ENCODE results near the gene PSME1. TPM values are rescaled to one million over a fixed set of nuclear protein-coding genes. Genes with fewer than 3 reads are reported as not detected.
A peak's percentile ranks its signal among the peaks of the same experiment; 100 is the strongest.
"Not testable (repeated sequence)": the region's sequence is repeated elsewhere in the genome, so short reads cannot be mapped to it uniquely, and the experiment has no call there.

Gene PSME1
- total RNA-seq, 1 donor from 2014 or later, result 423 TPM

DNA sequence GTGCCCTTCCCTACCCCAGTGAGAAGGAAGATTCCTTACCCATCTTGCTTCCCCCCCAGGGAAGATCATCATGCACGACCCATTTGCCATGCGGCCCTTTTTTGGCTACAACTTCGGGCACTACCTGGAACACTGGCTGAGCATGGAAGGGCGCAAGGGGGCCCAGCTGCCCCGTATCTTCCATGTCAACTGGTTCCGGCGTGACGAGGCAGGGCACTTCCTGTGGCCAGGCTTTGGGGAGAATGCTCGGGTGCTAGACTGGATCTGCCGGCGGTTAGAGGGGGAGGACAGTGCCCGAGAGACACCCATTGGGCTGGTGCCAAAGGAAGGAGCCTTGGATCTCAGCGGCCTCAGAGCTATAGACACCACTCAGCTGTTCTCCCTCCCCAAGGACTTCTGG lies 32.5 kb upstream of the PSME1 start:
- DNase-seq (ENCODE audit: low read depth), result no peak

DNA sequence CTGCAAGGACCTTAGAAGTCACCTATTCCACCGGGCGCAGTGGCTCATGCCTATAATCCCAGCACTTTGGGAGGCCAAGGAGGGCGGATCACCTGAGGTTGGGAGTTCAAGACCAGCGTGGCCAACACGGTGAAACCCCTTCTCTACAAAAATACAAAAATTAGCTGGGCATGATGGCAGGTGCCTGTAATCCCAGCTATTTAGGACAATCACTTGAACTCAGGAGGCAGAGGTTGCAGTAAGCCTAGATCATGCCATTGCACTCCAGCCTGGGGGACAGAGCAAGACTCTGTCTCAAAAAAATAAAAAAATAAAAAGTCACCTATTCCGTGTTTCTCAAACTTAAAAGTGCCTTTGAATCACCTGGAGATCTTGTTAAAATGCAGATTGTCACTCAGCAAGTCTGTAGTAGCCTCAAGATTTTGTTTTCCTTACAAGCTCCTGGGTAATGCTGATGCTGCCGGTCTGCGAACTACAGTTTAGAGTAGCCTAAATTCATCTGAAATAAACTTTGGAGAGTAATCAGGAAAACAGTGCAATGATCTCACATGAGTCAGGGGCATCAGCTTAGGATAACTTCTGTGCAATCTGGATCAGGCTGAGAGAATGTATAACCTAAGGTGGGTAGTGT lies 30.3 kb upstream of the PSME1 start:
- not testable (repeated sequence) for DNase-seq (ENCODE audit: low read depth)

DNA sequence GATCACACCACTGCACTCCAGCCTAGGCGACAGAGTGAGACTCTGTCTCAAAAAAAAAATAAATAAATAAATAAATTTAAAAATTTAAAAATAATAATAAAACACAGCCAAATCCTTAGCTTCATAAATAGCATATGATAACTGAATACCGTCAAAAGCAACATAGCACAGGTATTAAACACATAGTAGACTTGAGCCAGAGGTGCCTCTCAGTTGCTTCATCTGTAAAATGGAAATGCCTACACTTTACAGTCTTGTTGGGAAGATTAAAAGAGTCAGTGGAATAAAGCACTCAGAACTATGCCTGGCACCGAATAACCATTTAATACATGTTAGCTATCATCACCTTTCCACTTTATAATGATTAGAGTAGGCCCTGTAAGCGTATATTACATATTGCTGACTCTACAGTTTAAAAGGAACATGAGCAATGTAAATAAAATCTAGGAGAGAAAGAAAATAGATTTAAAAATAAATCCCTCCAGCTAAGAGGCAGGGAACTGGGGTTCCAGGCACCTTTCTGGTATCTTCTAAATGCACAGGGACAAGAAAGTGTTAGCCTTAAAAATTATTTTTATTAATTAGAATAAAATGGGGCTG lies 29.2 kb upstream of the PSME1 start:
- DNase-seq (ENCODE audit: low read depth), result no peak

DNA sequence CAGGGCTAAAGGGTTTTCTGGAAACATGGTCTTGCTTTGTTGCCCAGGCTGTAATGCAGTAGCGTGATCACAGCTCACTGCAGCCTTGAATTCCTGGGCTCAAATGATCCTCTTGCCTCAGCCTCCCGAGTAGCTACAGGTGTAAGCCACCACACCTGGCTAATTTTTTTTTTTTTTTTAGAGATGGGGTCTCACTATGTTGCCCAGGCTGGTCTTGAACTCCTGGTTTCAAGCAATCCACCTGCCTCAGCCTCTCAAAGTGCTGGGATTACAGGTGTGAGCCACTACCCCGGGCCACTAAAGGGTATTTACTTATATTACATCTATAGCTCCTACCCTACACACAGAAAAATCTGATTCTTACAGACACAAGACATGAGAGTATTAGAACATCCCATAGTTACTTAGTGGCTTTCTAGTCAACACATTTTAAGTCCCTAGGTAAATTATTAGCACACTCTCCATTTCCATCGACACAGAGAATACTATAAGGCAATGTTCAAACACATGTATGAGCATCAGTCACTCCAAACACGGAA lies 27.6 kb upstream of the PSME1 start:
- no peak for DNase-seq (ENCODE audit: low read depth)

DNA sequence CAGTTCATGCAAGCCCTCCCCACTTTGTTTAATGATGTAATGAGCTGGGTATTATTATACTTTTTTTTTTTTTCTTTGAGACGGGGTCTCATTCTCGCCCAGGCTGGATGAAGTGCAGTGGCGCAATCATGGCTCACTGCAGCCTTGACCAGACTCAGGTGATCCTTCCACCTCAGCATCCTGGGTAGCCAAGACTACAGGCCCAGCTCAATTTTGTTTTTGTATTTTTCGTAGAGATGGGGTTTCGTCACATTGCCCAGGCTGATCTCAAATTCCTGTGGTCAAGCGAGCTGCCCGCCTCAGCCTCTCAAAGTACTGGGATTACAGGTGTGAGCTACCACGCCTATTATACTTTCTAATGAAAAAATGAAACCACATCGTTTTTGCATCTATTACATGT lies 25.9 kb upstream of the PSME1 start:
- DNase-seq (ENCODE audit: low read depth), result no peak

DNA sequence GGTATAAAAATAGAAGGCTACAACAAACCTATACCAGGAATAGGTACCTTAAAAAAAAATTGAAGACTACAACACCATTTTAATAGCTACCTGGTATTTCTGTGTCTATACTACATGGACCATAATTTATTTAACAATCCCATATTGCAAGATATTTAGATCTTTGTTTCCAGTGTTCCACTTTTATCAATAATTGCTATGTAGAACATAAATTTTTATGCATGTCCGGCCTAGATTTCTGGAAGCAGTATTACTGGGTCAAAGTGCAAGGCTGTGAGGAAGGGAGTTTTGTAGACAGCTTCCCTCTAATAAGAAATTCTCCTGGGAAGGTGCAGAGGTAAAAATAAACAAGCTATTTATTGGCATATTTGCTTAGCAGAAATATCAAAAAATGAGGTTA lies 25.5 kb upstream of the PSME1 start:
- no peak for DNase-seq (ENCODE audit: low read depth)

DNA sequence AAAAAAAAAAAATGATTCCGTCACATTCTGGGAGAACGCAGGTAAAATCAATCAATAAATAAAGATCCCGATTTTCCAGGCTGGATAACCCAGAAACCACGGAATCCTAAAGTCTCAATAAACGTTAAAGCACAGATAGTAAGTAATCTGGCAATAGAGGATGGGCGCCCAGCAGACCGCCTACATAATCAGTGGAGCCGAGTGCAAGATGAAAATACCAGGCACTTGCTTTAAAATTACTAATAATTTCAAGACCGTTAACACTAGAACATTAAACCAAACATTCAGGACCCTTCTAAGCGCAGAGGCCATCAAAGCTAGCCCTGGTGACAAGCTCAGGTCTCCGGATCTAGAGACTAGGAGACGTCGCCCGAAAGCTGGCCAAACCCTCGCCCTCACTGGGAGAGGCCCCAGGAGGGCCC lies 22.6 kb upstream of the PSME1 start:
- DNase-seq (ENCODE audit: low read depth), result no peak

DNA sequence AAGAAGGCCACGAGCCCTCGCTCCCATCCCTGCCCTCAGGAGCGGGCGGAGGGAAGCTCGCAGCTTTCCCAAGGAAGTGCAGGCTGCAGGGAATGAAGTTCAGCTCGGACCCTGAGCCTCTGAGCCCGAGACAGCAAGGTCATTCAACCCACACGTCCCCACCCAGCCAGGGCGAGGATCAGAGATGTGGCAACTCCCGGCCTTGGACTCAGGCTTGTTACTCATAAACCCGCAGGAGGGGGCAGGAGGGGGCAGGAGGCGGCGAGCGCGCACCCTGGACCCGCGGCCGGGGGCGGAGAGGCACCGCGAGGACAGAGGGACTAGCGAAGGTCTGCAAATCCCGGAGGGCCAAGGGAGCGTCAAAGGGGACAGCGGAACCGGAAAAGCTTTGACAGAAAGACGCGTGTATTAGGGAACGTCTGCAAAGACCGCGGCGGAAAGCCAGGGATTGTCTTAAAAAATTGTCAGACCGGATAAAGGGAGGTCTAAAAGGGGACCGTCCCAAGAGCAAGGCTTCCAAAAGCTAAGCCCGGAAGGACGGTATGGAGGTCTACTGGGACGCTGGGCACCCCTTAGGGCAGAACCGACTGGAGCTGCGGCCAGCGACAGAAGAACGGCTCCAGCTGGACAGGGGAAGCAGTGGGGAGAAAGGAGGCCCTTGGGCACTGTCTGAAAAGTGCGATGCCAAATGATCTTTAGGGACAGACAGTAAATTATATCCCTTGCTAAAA lies 22.0 kb upstream of the PSME1 start:
- peak; percentile 94 for DNase-seq (ENCODE audit: low read depth)

DNA sequence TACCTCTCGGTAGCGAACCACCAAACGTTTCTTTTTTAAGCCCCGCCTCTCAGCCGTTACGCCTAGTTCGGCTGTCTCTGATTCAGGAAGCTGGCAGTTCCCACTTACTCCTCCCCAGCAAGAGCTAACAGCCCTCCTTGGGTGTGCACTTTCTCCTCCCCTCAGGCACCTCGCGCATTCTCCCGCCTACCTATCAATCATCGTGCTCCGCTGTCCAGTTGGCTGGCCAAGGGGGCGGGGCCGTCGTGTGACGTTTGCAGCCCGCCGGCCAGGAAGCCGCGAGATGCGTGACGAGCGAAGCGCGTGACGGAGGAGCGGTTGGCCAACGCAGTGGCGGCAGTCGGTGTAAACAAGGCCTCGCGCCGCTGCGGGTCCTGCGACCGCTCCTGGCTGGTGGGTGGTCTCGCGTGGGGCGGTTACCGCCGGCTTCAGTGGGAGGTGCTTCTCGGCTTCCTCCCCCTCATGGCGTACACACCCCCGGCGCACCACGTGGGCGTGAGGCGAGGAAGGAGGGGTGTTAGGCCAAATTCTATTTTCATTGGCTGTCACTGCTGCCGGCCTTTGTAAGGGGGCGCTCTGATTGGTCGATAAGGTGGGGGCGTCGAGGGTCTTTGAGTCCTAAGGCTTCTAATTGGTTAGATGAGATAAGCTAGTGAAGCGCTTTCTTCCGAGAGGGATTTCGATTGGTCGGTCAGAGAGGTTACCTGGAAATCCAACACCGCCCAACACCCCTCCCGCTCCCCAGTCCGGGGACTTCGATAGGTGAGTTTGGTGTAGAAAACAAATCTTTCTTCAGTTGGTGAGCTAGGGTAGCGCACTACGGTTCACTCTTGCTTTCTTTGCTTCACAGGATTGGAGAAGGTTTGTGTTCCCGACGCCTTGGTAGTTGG lies 21.2 kb upstream of the PSME1 start, which contains the start of the genes DCAF11 and NRL:
DCAF11 (plus strand) TSS at position 246 of the 890 bp plus-strand sequence. CDS start 818 bp downstream, outside the sequence.
NRL (minus strand) TSS at position 418 of the 890 bp plus-strand sequence. CDS start 32,101 bp downstream, outside the sequence.
- DNase-seq (ENCODE audit: low read depth), result peak; percentile 100

DNA sequence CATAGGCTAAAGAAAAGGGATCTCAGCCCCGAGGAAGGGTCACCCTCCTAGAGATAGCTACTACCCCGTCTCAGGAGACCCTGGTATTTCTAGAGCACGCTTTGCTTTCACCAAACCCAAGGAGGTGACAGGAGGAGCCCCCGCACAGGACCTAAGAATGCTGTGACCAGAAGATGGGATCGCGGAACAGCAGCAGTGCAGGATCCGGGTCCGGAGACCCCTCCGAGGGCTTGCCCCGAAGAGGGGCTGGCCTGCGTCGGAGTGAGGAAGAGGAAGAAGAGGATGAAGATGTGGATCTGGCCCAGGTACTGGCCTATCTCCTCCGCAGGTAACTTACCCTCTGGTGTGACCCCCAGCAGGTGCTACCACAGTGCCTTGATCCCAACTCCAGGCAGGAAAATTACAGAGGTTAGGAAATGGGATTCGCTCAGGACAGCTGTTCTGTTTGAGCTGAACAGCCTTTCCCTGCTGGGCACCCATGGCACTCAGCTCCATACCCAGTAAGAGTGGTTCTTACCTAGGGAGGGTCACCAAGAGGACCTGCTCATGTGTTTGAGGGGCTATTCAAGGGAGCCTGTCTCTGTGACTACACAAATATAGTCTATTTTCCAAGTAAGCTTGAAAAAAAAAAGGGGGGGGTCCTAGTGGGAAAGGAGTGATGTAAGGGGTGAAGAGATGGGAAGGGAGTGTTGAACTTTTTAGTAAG lies 20.4 kb upstream of the PSME1 start:
- no peak for DNase-seq (ENCODE audit: low read depth)

DNA sequence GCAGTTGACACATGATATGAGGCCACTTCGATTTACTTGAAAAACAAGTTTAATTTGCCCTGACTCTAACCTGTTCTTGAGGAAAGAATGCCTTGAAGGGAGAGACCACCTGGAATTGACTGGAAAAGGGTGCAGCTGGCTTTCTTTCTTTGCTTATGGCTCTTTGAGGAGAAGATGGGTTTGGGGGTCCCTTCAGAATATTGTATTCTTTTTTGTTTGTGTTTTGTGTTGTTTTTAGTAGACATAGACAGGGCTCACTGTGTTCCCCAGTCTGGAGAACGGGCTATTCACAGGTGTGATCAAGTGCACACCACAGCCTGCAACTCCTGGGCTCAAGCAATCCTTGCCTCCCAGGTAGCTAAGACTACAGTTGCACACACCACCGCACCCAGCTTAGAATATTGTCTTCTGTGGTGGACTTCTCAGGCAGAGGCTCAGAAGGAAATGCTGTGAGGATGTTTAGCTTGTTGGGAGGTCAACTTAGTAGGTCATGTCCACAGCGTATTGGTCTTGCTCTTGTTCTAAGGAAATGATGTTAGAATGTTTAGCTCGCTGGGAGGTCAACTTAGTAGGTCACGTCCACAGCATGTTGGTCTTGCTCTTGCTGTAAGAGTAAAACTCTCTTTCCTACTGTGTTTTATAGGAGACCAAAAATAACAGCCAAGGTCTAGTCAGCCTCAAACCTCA lies 19.7 kb upstream of the PSME1 start:
- DNase-seq (ENCODE audit: low read depth), result no peak

DNA sequence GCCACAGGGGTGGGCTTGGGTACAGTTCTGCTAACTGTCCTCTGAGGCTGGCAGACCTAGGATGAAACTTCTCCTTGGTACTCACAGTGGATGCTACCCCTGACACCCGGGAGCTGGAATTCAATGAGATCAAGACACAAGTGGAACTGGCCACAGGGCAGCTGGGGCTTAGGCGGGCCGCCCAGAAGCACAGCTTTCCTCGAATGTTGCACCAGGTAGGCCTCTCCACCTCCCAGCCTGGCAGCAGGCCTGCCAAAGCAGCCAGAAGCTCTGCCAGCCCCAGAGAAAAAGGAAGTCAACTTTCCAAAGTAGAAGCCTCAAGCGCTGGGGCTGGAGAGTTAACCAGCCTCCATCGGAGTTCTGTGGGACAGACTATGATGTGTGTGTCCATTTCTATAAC lies 18.8 kb upstream of the PSME1 start:
- DNase-seq (ENCODE audit: low read depth), result no peak

DNA sequence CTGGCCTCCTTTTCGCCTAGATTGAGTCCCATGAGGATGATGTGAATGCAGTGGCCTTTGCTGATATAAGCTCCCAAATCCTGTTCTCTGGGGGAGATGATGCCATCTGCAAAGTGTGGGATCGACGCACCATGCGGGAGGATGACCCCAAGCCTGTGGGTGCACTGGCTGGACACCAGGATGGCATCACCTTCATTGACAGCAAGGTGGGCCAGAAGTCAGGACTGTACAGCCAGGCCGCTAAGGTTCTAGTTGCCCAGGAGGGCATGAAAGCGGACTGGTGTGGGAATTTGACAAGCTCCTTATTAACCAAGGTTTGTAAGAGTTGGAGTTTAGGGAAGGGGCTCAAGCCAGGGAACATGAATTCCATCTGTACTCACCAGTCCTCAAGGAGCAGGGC lies 16.3 kb upstream of the PSME1 start:
- no peak for DNase-seq (ENCODE audit: low read depth)

DNA sequence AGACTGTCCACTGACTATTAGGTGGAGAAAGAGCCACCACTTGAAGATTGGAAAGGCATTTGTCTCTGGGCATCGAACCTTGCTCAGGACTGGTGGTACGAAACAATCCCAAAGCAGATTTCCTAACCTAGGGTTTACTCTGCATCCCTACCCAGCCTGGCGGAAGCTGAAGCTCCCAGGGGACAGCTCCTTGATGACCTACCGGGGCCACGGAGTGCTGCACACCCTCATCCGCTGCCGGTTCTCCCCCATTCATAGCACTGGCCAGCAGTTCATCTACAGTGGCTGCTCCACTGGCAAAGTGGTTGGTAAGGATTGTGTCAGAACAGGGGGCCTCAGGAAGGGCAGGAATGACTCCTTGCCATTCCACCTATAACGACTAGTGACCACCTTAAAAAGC lies 14.8 kb upstream of the PSME1 start:
- DNase-seq (ENCODE audit: low read depth), result no peak

DNA sequence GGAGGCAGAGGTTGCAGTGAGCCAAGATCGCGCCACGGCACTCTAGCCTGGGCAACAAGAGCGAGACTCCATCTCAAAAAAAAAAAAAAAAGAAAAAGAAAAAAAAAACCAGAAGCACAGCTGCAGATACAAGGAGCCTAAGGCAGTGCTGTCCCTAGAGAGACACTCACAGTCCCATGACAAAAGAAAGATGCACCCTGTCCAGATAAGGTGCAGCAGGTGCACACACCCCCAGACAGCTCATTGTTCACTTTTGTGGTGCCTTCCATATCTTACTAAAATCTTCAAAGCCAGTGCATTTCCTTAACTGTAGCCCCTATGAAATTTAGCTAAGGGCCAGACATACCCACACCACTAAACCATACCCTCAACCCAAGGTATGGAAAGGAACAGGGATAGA lies 13.6 kb upstream of the PSME1 start:
- DNase-seq (ENCODE audit: low read depth), result no peak

DNA sequence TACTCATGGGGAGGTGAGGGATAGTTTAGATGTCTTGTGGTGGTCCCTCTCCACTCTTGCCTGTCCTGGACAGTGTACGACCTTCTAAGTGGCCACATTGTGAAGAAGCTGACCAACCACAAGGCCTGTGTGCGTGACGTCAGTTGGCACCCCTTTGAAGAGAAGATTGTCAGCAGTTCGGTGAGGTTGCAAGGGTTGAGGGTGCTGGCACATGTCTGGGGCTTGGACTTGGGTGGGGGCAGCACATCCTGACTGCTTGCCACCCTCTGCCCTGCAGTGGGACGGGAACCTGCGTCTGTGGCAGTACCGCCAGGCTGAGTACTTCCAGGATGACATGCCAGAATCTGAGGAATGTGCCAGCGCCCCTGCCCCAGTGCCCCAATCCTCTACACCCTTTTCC lies 13.1 kb upstream of the PSME1 start:
- no peak for DNase-seq (ENCODE audit: low read depth)

DNA sequence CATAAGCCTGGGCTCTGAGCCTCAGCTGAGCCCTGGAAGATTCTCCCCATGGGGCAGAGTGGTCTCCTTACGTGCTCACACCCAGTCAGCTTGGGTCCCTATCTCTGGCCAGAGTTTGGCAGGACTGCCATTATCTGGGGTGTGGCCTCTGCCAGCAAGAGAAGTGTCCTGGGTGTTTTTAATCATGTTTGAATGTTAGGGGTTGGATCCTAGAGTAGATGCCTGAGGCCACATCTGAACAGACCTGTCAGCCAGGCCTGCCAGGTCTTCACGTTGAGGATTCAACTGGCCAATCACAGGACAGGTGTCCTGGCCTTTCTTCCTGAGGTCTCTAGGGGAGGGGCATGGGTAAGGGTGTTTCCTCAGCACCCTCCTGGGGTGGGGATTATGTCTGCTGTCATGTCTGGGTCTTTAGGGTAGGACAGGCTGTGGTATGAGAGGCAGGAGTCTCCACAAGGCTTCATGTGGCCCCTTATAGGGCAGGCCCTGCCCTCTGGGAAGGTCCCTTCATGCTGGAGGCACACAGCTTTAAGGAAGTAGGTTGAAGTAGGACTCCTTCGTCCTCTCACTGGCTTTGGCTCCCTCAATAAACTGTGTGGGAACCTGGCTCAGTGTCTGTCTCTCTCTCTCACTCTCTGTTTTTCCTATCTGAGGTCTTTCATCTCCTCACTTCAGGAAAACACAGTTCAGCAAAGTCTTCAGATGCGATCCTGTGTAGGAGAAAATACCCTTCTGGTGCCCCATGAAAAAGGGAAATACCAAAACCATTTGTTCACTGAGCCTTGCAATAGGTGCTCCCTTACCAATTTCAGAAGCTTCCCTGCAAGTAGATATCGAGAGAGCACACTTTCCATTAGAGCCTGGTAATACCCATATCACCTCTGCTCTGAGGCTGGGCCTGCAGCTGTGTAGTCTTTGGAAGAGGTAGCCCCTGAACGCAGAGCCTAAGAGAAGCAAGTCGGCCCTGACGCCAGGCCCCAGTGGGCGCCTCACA lies 12.3 kb upstream of the PSME1 start:
- DNase-seq (ENCODE audit: low read depth), result no peak

DNA sequence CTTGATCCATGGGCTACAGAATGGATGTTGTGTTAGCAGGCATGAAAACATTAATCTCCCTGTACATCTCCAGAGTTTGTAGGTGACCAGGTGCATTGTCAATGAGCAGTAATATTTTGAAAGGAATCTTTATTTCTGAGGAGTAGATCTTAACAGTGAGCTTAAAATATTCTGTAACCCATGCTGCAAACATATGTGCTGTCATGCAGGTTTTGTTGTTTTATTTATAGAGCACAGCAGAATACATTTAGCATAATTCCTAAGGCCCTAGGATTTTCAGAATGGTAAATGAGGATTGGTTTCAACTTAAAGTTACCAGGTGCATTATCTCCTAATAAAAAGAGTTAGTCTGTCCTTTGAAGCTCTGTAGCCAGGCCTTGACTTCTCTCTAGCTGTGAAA lies 9.1 kb upstream of the PSME1 start:
- no peak for DNase-seq (ENCODE audit: low read depth)

DNA sequence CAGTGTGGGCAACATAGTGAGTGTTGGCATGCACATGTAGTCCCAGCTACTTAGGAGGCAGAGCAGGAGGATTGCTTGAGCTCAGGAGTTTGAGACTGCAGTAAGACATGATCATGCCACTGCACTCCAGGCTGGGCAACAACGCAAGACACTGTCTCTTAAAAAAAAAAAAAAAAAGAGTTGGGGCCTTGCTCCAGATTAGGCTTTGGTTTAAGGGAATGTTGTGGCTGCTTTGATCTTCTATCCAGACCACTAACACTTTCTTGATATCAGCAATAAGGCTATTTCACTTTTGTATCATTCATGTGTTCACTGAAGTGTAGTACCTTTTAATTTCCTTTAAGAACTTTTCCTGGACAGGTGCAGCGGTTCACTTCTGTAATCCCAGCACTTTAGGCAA lies 8.3 kb upstream of the PSME1 start:
- no peak for DNase-seq (ENCODE audit: low read depth)

All from myocyte (in vitro differentiated cells).